ENCODE measurements around the gene MKS1.

MKS1 gene

GRCh38 chr17:58246781-58247180 is 27.7 kb upstream of the MKS1 start:
- peaks cover 15 to 17% of the 10 kb centered on the region in 2 experiments for H3K4me1 ChIP-seq (ENCODE audit: control insufficient read depth in 1 of 2, insufficient read depth in 1 of 2, low read depth in 1 of 2, low read length in 1 of 2)
- no peak overlapping the region for H3K4me3 ChIP-seq (ENCODE audit: low read depth in 1 of 2, low read length in 1 of 2)
- H3K27me3 ChIP-seq, result peaks cover 73% of the 10 kb centered on the region
- TF ChIP-seq CTCF (IDR thresholded peaks at IDR 0.05), result no peak
- H3K27ac ChIP-seq, result no peak overlapping the region
- H3K36me3 ChIP-seq, result no peaks in the 10 kb centered on the region
- H3K9me3 ChIP-seq, result no peaks in the 10 kb centered on the region

GRCh38 chr17:58246104-58246740 is 27.2 kb upstream of the MKS1 start:
- TF ChIP-seq CTCF (IDR thresholded peaks at IDR 0.05), result no peak
- no peak overlapping the region for H3K27ac ChIP-seq

GRCh38 chr17:58245428-58246103 is 26.5 kb upstream of the MKS1 start:
- H3K27ac ChIP-seq, result no peak overlapping the region
- no peaks in the 10 kb centered on the region for H3K9me3 ChIP-seq
- H3K4me3 ChIP-seq (ENCODE audit: low read depth in 1 of 2, low read length in 1 of 2), result no peak overlapping the region
- TF ChIP-seq CTCF (IDR thresholded peaks at IDR 0.05), result no peak
- peaks cover 69% of the 10 kb centered on the region for H3K27me3 ChIP-seq
- H3K4me1 ChIP-seq (ENCODE audit: control insufficient read depth in 1 of 2, insufficient read depth in 1 of 2, low read depth in 1 of 2, low read length in 1 of 2), result peaks cover 15 to 17% of the 10 kb centered on the region in 2 experiments
- H3K36me3 ChIP-seq, result no peaks in the 10 kb centered on the region

More at GRCh38 chr17:58246104-58246740, 27.2 kb upstream of the MKS1 start:
- H3K4me3 ChIP-seq (ENCODE audit: low read depth in 1 of 2, low read length in 1 of 2), result no peak overlapping the region
- peaks cover 73% of the 10 kb centered on the region for H3K27me3 ChIP-seq
- peaks cover 15 to 17% of the 10 kb centered on the region in 2 experiments for H3K4me1 ChIP-seq (ENCODE audit: control insufficient read depth in 1 of 2, insufficient read depth in 1 of 2, low read depth in 1 of 2, low read length in 1 of 2)
- H3K36me3 ChIP-seq, result no peaks in the 10 kb centered on the region
- no peaks in the 10 kb centered on the region for H3K9me3 ChIP-seq

GRCh38 chr17:58244963-58245362 is 25.9 kb upstream of the MKS1 start:
- H3K27me3 ChIP-seq, result peaks cover 64% of the 10 kb centered on the region
- H3K36me3 ChIP-seq, result no peaks in the 10 kb centered on the region
- no peak for TF ChIP-seq CTCF (IDR thresholded peaks at IDR 0.05)
- H3K4me1 ChIP-seq (ENCODE audit: control insufficient read depth in 1 of 2, insufficient read depth in 1 of 2, low read depth in 1 of 2, low read length in 1 of 2), result peaks cover 15 to 17% of the 10 kb centered on the region in 2 experiments
- no peak overlapping the region for H3K27ac ChIP-seq
- H3K4me3 ChIP-seq (ENCODE audit: low read depth in 1 of 2, low read length in 1 of 2), result no peak overlapping the region
- no peaks in the 10 kb centered on the region for H3K9me3 ChIP-seq

GRCh38 chr17:58242171-58242784 is 23.2 kb upstream of the MKS1 start:
- Histone ChIP-seq H3K9me3 (no peaks in the 10 kb centered on the region), H3K4me1 (ENCODE audit: control insufficient read depth in 1 of 2, insufficient read depth in 1 of 2, low read depth in 1 of 2, low read length in 1 of 2) (peaks cover 7% of the 10 kb centered on the region in 2 experiments)
- TF ChIP-seq CTCF (IDR thresholded peaks at IDR 0.05), result no peak

More at GRCh38 chr17:58242171-58242784, 23.2 kb upstream of the MKS1 start:
- H3K27me3 ChIP-seq, result peaks cover 52% of the 10 kb centered on the region
- no peaks in the 10 kb centered on the region for H3K36me3 ChIP-seq
- no peak overlapping the region for H3K27ac ChIP-seq
- H3K4me3 ChIP-seq (ENCODE audit: low read depth in 1 of 2, low read length in 1 of 2), result no peak overlapping the region
